HL-60 (cell line): ENCODE results near the gene BLOC1S5.

Experiments
- CTCF ChIP-seq: IDR thresholded peaks from one replicate; pipeline ENCODE4 v1.5.1; 2011; ENCODE audit warnings: low read length, control low read depth, inconsistent platforms; ENCODE audit not compliant: insufficient read depth
- POLR2AphosphoS5 ChIP-seq: IDR thresholded peaks from 2 replicates; pipeline ENCODE4 v1.6.1; 2012; ENCODE audit warnings: low read depth

- TF ChIP-seq CTCF (no peak), POLR2AphosphoS5 (no peak)
Measured at GRCh38 chr6:8023638-8024037, 40.6 kb downstream of the BLOC1S5 start.
